Lower leg skin (tissue), 4 donors: ENCODE measurements around the gene MAGEA12. TPM values are rescaled to one million over a fixed set of nuclear protein-coding genes. Genes with fewer than 3 reads are reported as not detected.

Experiments
- total RNA-seq, 4 donors: library from RNA; depleted of rRNA; stranded (reverse); fragments of >200 nt; gene quantifications; one replicate each; pipeline ENCODE4 v1.1.0, GENCODE V29; 2016

Gene MAGEA12
- total RNA-seq, 4 donors from 2014 or later = not detected

Other genes with a start within 250 kb of the MAGEA12 start
- gene GABRQ, start 95.9 kb upstream of the MAGEA12 start, total RNA-seq = under 1 TPM; 0.13 to 0.32 (median 0.20) TPM
- not detected for gene MAGEA3, start 35.0 kb upstream of the MAGEA12 start, total RNA-seq
- not detected for gene CSAG2, start 24.5 kb upstream of the MAGEA12 start, total RNA-seq
- not detected for gene MAGEA2B, start 19.1 kb upstream of the MAGEA12 start, total RNA-seq
- gene CSAG1, start within 50 bp of the MAGEA12 start, total RNA-seq = not detected
- gene MAGEA2, start 20.1 kb downstream of the MAGEA12 start, total RNA-seq = not detected
- not detected for gene CSAG3, start 25.5 kb downstream of the MAGEA12 start, total RNA-seq
- gene MAGEA6, start 35.9 kb downstream of the MAGEA12 start, total RNA-seq = not detected
- gene CETN2, start 97.0 kb downstream of the MAGEA12 start, total RNA-seq = 10 to 100 TPM; 10.5 to 18.8 (median 13.5) TPM
- gene NSDHL, start 97.3 kb downstream of the MAGEA12 start, total RNA-seq = 10 to 100 TPM; 13.2 to 22.5 (median 17.9) TPM
- gene ZNF185, start 164.3 kb downstream of the MAGEA12 start, total RNA-seq = 10 to 100 TPM; 58.8 to 77.1 (median 72.1) TPM